HepG2 (cell line): ENCODE data around the gene DHX8. TPM values are rescaled to one million over a fixed set of nuclear protein-coding genes. Genes with fewer than 3 reads are reported as not detected.
A peak's percentile ranks its signal among the peaks of the same experiment; 100 is the strongest.

Source experiments
- DZIP1 ChIP-seq: sonication (generic); formaldehyde crosslinking; IDR thresholded peaks from 2 replicates; pipeline ENCODE4 v1.5.0; 2020; ENCODE audit warnings: mild to moderate bottlenecking, missing genetic modification reagents
- FOXA3 ChIP-seq: IDR thresholded peaks from 2 replicates; pipeline ENCODE4 v1.6.1; 2016; ENCODE audit warnings: missing genetic modification reagents, missing compliant biosample characterization
- FOXC1 ChIP-seq: sonication (generic); formaldehyde crosslinking; IDR thresholded peaks from 2 replicates; pipeline ENCODE4 v1.8.0; 2022; ENCODE audit warnings: mild to moderate bottlenecking, missing genetic modification reagents, borderline replicate concordance
- NFYC ChIP-seq: IDR thresholded peaks from 2 replicates; pipeline ENCODE4 v1.6.1; 2016; ENCODE audit warnings: missing genetic modification reagents, missing compliant biosample characterization
- RBM39 ChIP-seq: fragments of 200-400 bp; formaldehyde crosslinking; IDR thresholded peaks from one replicate; pipeline ENCODE4 v1.6.1; 2018; ENCODE audit warnings: antibody characterized with exemption, mild to moderate bottlenecking, low read depth, low read length; ENCODE audit not compliant: poor library complexity, severe bottlenecking
- SALL2 ChIP-seq: sonication (generic); formaldehyde crosslinking; IDR thresholded peaks from 2 replicates; pipeline ENCODE4 v1.8.1; 2023; ENCODE audit warnings: mild to moderate bottlenecking, missing genetic modification reagents, inconsistent platforms
- USF2 ChIP-seq, 2 experiments: sonication (generic) in 1 of 2; formaldehyde crosslinking in 1 of 2; IDR thresholded peaks; 2 replicates each; pipeline versions ENCODE4 v1.5.1 to v1.6.1; 2011 to 2020; ENCODE audit warnings: borderline replicate concordance in 1 of 2, low read depth in 1 of 2, low read length in 1 of 2, mild to moderate bottlenecking in 1 of 2, missing genetic modification reagents in 1 of 2, moderate library complexity in 1 of 2
- ZNF180 ChIP-seq: sonication (generic); formaldehyde crosslinking; IDR thresholded peaks from 2 replicates; pipeline ENCODE4 v1.4.0; 2020; ENCODE audit warnings: low read depth, missing genetic modification reagents, borderline replicate concordance
- ZNF24 ChIP-seq: fragments of 450-650 bp; IDR thresholded peaks from 2 replicates; pipeline ENCODE4 v1.6.1; 2017; ENCODE audit warnings: antibody characterized with exemption, mild to moderate bottlenecking
- ZNF343 ChIP-seq: sonication (generic); formaldehyde crosslinking; IDR thresholded peaks from 2 replicates; pipeline ENCODE4 v1.4.0; 2020; ENCODE audit warnings: mild to moderate bottlenecking, missing genetic modification reagents
- ZNF547 ChIP-seq: sonication (generic); formaldehyde crosslinking; IDR thresholded peaks from 2 replicates; pipeline ENCODE4 v1.5.1; 2020; ENCODE audit warnings: mild to moderate bottlenecking, missing genetic modification reagents
- ZNF552 ChIP-seq: sonication (generic); formaldehyde crosslinking; IDR thresholded peaks from 2 replicates; pipeline ENCODE4 v1.9.0; 2022; ENCODE audit warnings: missing genetic modification reagents, mild to moderate bottlenecking, borderline replicate concordance
- ZNF724P ChIP-seq: sonication (generic); formaldehyde crosslinking; IDR thresholded peaks from 2 replicates; pipeline ENCODE4 v1.8.0; 2022; ENCODE audit warnings: missing genetic modification reagents, borderline replicate concordance
- polyA plus RNA-seq, 8 experiments: library from polyadenylated mRNA; depleted of rRNA in 3 of 8; stranded (reverse) in 7 of 8; unstranded in 1 of 8; fragments of >200 nt; fragmentation: Illumina TruSeq in 4 of 8; extraction: Trizol in 4 of 8; gene quantifications; 2 replicates each; pipeline versions ENCODE4 v1.2.1 to v1.2.3, GENCODE V29; 2011 to 2016; ENCODE audit warnings: low read depth in 4 of 8, missing spikeins in 1 of 8, mixed read lengths in 1 of 8; ENCODE audit not compliant: insufficient read depth in 1 of 8
- total RNA-seq, 5 experiments: library from RNA; depleted of rRNA; stranded (reverse); fragments of >200 nt; fragmentation: Illumina TruSeq; extraction: Trizol; gene quantifications; 2 replicates each; pipeline ENCODE4 v1.2.3, GENCODE V29; 2016; ENCODE audit warnings: low read depth in 1 of 5
- TF ChIP-seq, protein P1 (sequence below): sonication (generic); formaldehyde crosslinking; IDR thresholded peaks from 2 replicates; pipeline ENCODE4 v1.4.0; 2020; ENCODE audit warnings: missing genetic modification reagents
- TF ChIP-seq, protein P2 (sequence below): sonication (generic); formaldehyde crosslinking; IDR thresholded peaks from 2 replicates; pipeline ENCODE4 v1.4.0; 2020; ENCODE audit warnings: mild to moderate bottlenecking, missing genetic modification reagents, borderline replicate concordance

Gene DHX8
- total and polyA plus RNA-seq, 2 of the 13 experiments (the other 11 are each of a cell fraction or from before 2014, with no cell fraction given) = 24.8 to 48.9 TPM

- TF ChIP-seq, protein P1, sequence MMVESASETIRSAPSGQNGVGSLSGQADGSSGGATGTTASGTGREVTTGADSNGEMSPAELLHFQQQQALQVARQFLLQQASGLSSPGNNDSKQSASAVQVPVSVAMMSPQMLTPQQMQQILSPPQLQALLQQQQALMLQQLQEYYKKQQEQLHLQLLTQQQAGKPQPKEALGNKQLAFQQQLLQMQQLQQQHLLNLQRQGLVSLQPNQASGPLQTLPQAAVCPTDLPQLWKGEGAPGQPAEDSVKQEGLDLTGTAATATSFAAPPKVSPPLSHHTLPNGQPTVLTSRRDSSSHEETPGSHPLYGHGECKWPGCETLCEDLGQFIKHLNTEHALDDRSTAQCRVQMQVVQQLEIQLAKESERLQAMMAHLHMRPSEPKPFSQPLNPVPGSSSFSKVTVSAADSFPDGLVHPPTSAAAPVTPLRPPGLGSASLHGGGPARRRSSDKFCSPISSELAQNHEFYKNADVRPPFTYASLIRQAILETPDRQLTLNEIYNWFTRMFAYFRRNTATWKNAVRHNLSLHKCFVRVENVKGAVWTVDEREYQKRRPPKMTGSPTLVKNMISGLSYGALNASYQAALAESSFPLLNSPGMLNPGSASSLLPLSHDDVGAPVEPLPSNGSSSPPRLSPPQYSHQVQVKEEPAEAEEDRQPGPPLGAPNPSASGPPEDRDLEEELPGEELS (CRISPR knock-in tag) = no peak
- TF ChIP-seq FOXC1 (CRISPR knock-in tag) (no peak), FOXA3 (CRISPR knock-in tag) (no peak), SALL2 (CRISPR knock-in tag) (no peak), NFYC (CRISPR knock-in tag) (peak; percentile 67), ZNF552 (CRISPR knock-in tag) (no peak), RBM39 (peak; percentile 60), USF2 (IDR thresholded peaks at IDR 0.05; ENCODE audit: low read depth, low read length) (no peak), USF2 (CRISPR knock-in tag; IDR thresholded peaks at IDR 0.05; ENCODE audit: borderline replicate concordance) (no peak), ZNF724P (CRISPR knock-in tag) (no peak), ZNF343 (peak; percentile 74), ZNF180 (CRISPR knock-in tag) (no peak), ZNF24 (no peak), ZNF547 (CRISPR knock-in tag) (no peak), DZIP1 (no peak)
- TF ChIP-seq, protein P2, sequence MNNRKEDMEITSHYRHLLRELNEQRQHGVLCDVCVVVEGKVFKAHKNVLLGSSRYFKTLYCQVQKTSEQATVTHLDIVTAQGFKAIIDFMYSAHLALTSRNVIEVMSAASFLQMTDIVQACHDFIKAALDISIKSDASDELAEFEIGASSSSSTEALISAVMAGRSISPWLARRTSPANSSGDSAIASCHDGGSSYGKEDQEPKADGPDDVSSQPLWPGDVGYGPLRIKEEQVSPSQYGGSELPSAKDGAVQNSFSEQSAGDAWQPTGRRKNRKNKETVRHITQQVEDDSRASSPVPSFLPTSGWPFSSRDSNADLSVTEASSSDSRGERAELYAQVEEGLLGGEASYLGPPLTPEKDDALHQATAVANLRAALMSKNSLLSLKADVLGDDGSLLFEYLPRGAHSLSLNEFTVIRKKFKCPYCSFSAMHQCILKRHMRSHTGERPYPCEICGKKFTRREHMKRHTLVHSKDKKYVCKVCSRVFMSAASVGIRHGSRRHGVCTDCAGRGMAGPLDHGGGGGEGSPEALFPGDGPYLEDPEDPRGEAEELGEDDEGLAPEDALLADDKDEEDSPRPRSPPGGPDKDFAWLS = peak; percentile 47; the same call in 1 of the 2 replicates
Measured at GRCh38 chr17:43546319-43547188, 62.8 kb downstream of the DHX8 start, which contains the start of gene ETV4 (continued).
